K562 treated with DMSO at 1 percent for 12 hours (cell line): ENCODE results near the gene CPVL. TPM values are rescaled to one million over a fixed set of nuclear protein-coding genes. Genes with fewer than 3 reads are reported as not detected.

Source experiments
- total RNA-seq: library from RNA; unstranded; fragments of 300-600 nt; gene quantifications from 2 replicates; pipeline ENCODE4 v1.2.3, GENCODE V29; 2022; ENCODE audit not compliant: insufficient read depth

Gene CPVL
- 3.4 and 3.8 TPM in 2 replicates for total RNA-seq

DNA sequence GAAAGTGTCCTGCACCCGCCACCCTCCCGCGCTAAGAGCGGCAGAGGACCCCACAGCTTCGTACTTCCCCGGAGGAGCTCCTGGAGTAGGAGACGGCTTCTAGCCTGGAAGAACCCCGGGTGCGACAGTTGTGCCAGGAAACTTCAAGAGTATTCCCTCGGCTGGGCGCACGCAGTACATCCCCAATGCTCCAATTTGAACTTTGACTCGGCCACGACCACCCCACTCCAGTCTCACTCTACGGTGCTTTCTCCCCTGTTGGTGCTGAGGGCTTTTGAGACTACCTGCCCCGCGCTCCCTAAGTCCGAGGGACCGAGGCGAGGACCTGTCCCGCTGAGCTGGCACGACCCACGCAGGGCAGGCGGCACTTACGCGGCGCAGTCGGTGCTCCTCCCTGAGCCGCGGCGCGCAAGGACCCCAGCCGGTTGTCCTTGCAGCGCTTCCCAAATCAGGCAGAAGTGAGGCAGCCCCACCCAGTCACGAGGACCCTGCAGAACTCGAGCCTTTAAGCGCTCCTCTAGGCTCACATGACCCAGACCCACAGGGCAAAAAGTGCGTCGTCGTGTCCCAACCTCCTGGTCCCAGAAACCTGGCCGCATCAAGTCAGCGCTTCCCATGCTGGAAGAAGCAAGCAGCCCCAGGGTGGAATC lies at the start of gene CPVL:
CPVL (minus strand) TSS at position 481 of the 650 bp plus-strand sequence. CDS start 25,476 bp downstream, outside the sequence.

DNA sequence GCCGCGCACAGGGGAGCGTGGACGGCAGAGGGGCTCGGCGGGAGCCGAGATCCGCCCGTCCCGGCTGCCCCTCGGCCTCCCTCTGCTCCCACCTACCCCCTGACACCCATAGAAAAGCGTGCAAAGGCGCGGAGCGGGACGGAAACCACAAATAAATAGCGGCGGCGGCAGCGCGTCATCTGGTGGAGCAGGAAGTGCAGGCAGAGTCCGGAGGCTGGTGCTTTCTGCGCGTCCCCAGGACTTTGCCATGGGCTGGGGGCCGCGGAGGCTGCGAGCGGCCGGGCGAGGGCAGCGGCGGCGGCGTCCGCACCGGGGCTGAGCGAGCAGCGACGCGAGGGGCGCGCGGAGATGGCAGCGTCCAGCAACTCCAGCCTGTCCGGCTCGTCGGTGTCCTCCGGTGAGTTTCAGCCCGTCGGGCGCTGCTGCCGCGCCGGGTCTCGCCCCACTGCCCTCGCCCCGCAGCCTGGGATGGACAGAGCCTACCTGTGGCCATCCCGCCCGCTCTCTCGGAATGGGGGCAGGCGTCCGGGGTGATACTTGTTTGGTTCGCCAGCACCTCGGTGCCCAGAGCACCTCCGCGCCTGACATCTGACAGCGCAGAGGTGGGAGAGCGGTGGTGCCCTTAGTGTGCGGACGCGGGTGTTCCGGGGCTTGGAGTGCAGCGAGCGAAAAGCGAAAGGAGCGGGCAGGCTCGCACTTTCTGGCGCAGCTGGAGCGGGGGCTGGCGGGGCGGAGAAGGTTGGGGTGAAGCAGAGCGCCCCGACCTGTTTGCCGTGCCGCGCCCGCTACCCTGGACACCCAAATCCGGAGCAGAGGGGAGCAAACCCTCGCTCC lies 48.5 kb upstream of the CPVL start, which contains the start of gene CHN2:
CHN2 (plus strand) TSS at position 182 of the 834 bp plus-strand sequence.

DNA sequence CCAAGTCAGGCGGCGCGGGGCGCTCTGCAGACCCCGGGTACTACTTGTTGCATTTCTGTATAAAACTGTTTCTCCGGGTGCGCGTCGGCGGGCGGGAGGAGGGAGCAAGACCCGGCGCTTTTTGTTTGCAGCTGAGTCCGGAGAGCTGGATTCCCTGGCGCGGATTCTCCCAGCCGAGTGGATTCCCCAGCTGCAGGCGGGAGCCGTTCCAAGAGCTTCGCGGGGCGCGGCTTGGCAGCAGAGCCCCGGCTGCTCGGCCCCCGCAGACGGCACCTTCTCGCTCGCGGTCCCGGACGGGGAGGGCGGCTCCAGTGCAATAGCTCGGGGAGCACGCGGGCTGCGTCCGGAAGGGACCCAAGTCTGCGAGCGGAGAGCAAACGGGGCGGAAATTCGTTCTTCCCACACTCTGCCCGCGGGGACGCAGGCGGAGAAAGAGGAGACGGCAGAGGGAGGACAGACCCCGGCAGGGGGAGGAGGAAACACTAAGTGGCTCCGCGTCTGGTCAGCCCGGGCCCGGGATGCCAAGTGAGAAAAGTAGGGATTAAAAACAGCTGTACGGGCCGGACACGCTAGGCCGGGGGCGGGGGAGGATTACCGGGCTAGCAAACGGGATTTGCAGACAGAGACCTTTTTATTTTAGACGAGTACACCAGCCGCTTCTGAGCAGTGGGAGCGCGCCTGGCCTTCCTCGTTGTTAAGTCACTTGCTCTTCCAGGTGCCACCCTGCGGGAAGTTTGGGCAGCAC lies 187.9 kb downstream of the CPVL start, which contains the start of gene TRIL:
TRIL (minus strand) TSS at position 96 of the 745 bp plus-strand sequence. CDS start 284 bp downstream, outside the sequence.

Other genes starting within 250 kb of the CPVL start
- not detected in 2 replicates for gene TRIL, start 188.2 kb downstream of the CPVL start, total RNA-seq
- gene CHN2, start 48.2 kb upstream of the CPVL start, total RNA-seq: 0.41 and 1.8 TPM in 2 replicates